ENCODE data around the gene ARFRP1. TPM values are rescaled to one million over a fixed set of nuclear protein-coding genes. Genes with fewer than 3 reads are reported as not detected.
A peak's percentile ranks its signal among the peaks of the same experiment; 100 is the strongest.

Gene ARFRP1
- total and polyA plus RNA-seq, 2 of the 13 experiments (the other 11 are each of a cell fraction or from before 2014, with no cell fraction given), result 32.0 to 51.1 TPM

- TF ChIP-seq GMEB1 (CRISPR knock-in tag; IDR thresholded peaks at IDR 0.05; ENCODE audit: borderline replicate concordance) (no peak), ZNF609 (CRISPR knock-in tag; IDR thresholded peaks at IDR 0.05; ENCODE audit: borderline replicate concordance) (peak; percentile 70), ZBTB7B (CRISPR knock-in tag; IDR thresholded peaks at IDR 0.05) (peak; percentile 69), ZNF891 (CRISPR knock-in tag; IDR thresholded peaks at IDR 0.05) (no peak), NONO (IDR thresholded peaks at IDR 0.05) (no peak), NONO (CRISPR knock-in tag; conservative IDR thresholded peaks at IDR 0.05) (peak; percentile 59; the same call in 1 of the 2 replicates), PLRG1 (conservative IDR thresholded peaks at IDR 0.05) (no peak), ZNF687 (CRISPR knock-in tag; IDR thresholded peaks at IDR 0.05) (peak; percentile 67), ZNF557 (CRISPR knock-in tag; IDR thresholded peaks at IDR 0.05) (no peak; the same call in 1 of the 2 replicates), ZNF569 (CRISPR knock-in tag; IDR thresholded peaks at IDR 0.05; ENCODE audit: borderline replicate concordance) (no peak), AGO1 (IDR thresholded peaks at IDR 0.05; ENCODE audit: low read depth, low read length, poor library complexity, severe bottlenecking) (peak; percentile 95), ZNF597 (CRISPR knock-in tag; IDR thresholded peaks at IDR 0.05) (0 out of 2 replicates have a peak, but pooled peaks have one; percentile 3), NCOA1 (CRISPR knock-in tag; IDR thresholded peaks at IDR 0.05) (peak; percentile 78; the same call in 1 of the 2 replicates), ZNF230 (CRISPR knock-in tag; IDR thresholded peaks at IDR 0.05) (0 out of 2 replicates have a peak, but pooled peaks have one; percentile 41), ZNF841 (CRISPR knock-in tag; IDR thresholded peaks at IDR 0.05; ENCODE audit: borderline replicate concordance) (no peak), ESRRA (CRISPR knock-in tag; IDR thresholded peaks at IDR 0.05; ENCODE audit: low read depth) (peak; percentile 77; the same call in 1 of the 2 replicates)
Measured at GRCh38 chr20:63744574-63745423, 37.0 kb upstream of the ARFRP1 start (continued).
